C4-2B (cell line): Measurements from ENCODE around the gene GSTT2B.
"Not testable (repeated sequence)": the region's sequence is repeated elsewhere in the genome, so short reads cannot be mapped to it uniquely, and the experiment has no call there.

Experiments
- ZFX ChIP-seq: fragments of 450-650 bp; IDR thresholded peaks from 2 replicates; pipeline ENCODE4 v1.6.1; 2017
- TF ChIP-seq, protein P1 (sequence below): fragments of 450-650 bp; conservative IDR thresholded peaks from 2 replicates; pipeline ENCODE4 v1.5.1; 2017; ENCODE audit warnings: mild to moderate bottlenecking

- TF ChIP-seq, protein P1, sequence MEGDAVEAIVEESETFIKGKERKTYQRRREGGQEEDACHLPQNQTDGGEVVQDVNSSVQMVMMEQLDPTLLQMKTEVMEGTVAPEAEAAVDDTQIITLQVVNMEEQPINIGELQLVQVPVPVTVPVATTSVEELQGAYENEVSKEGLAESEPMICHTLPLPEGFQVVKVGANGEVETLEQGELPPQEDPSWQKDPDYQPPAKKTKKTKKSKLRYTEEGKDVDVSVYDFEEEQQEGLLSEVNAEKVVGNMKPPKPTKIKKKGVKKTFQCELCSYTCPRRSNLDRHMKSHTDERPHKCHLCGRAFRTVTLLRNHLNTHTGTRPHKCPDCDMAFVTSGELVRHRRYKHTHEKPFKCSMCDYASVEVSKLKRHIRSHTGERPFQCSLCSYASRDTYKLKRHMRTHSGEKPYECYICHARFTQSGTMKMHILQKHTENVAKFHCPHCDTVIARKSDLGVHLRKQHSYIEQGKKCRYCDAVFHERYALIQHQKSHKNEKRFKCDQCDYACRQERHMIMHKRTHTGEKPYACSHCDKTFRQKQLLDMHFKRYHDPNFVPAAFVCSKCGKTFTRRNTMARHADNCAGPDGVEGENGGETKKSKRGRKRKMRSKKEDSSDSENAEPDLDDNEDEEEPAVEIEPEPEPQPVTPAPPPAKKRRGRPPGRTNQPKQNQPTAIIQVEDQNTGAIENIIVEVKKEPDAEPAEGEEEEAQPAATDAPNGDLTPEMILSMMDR: not testable (repeated sequence)
- TF ChIP-seq ZFX: not testable (repeated sequence)
Measured at GRCh38 chr22:23953485-23953884, 7.5 kb downstream of the GSTT2B start.
